ENCODE results near the gene ACAP3. TPM values are rescaled to one million over a fixed set of nuclear protein-coding genes. Genes with fewer than 3 reads are reported as not detected.

ACAP3 gene
- polyA plus RNA-seq, 4 donors, result 28.6 to 71.1 (median 50.6) TPM

DNA sequence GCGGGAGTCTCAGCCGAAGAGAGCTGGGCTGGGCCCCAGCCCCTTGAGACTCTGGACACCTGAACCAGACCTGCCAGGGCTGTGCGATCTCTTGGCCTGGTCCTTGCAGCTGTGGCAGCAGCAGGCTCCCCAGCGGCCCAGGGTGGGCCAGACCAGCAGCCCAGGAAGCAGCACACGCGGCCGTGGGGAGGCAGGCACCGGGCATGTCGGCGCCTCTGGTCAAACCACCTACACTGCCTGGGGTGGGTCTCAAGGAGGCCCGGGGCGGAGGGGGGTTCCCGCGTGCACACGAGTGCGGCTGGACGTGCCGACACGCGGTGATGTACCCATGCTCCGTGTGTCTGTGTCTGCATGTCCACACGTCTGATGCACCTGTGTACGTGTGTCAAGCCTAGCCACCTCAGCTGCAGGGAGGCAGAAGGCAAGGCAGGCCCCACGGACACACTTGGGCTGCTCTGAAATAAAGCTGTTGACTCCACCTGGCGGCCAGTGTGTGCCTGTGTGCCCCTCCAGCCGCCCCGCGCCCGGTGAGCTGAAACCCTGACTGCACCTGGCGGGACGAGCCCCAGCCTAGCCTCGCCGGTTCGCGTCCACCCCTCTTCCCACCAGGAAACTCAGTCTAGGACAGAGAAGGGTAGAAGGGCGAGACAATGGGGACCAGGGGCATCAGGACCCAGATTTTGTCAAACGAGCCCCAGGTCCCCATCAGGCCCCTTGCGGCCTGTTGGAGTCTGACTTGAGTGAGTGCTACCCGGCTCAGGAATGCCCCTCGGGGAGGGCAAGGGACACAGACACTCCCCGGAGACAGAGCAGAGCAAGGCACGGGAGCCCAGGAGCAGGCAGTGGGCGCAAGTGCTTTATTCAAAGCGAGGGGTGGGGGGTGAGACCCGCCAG, 15.9 kb downstream of the ACAP3 start:
- FAIRE-seq, result no peak
- H3K9me3 ChIP-seq (ENCODE audit: control insufficient read depth in 2 of 2, insufficient read depth in 1 of 2, low read depth in 1 of 2, low read length in 1 of 2), result no peaks in the 10 kb centered on the region
- peaks cover 0 to 40% (median 4%) of the 10 kb centered on the region in 3 donors for H3K36me3 ChIP-seq (ENCODE audit: control insufficient read depth in 3 of 3, insufficient read depth in 2 of 3, low read depth in 1 of 3, low read length in 3 of 3)
- H3K4me1 ChIP-seq (ENCODE audit: control insufficient read depth in 3 of 3, insufficient read depth in 2 of 3, low read depth in 1 of 3, low read length in 2 of 3), result peaks cover 0 to 19% (median 0%) of the 10 kb centered on the region in 3 donors
- H3K27me3 ChIP-seq (ENCODE audit: control insufficient read depth in 3 of 3, insufficient read depth in 3 of 3, low read length in 3 of 3), result peaks cover 0 to 9% (median 4%) of the 10 kb centered on the region in 3 donors
- no peak overlapping the region for H3K4me3 ChIP-seq (ENCODE audit: low read depth in 1 of 3, low read length in 3 of 3)
- DNase-seq, result peak; percentile 84 to 85
- H3K27ac ChIP-seq (ENCODE audit: low read depth in 1 of 3, low read length in 2 of 3), result no peak overlapping the region
- 17 to 43% (median 28%) methylated on average over 35 to 45 of the region's 45 CpGs for WGBS, 3 donors

DNA sequence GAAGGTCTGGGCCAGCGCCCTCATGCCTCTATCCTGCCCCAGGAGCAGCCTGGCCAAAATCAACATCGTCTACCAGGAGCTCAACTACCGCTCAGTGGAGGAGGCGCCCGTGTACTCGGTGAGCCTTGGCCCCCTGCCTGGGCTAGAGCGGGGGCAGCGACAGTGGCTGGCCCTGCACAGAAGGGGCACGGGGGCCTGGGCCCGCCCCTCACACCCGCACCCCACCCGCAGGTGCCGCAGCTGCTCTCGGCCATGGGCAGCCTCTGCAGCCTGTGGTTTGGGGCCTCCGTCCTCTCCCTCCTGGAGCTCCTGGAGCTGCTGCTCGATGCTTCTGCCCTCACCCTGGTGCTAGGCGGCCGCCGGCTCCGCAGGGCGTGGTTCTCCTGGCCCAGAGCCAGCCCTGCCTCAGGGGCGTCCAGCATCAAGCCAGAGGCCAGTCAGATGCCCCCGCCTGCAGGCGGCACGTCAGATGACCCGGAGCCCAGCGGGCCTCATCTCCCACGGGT, 16.7 kb downstream of the ACAP3 start:
- Histone ChIP-seq H3K36me3 (ENCODE audit: control insufficient read depth in 3 of 3, insufficient read depth in 2 of 3, low read depth in 1 of 3, low read length in 3 of 3) (peaks cover 0 to 33% (median 4%) of the 10 kb centered on the region in 3 donors), H3K27me3 (ENCODE audit: control insufficient read depth in 3 of 3, insufficient read depth in 3 of 3, low read length in 3 of 3) (peaks cover 0 to 14% (median 4%) of the 10 kb centered on the region in 3 donors), H3K27ac (ENCODE audit: low read depth in 1 of 3, low read length in 2 of 3) (no peak overlapping the region), H3K9me3 (ENCODE audit: control insufficient read depth in 2 of 2, insufficient read depth in 1 of 2, low read depth in 1 of 2, low read length in 1 of 2) (no peaks in the 10 kb centered on the region), H3K4me3 (ENCODE audit: low read depth in 1 of 3, low read length in 3 of 3) (no peak overlapping the region), H3K4me1 (ENCODE audit: control insufficient read depth in 3 of 3, insufficient read depth in 2 of 3, low read depth in 1 of 3, low read length in 2 of 3) (peaks cover 0 to 19% (median 0%) of the 10 kb centered on the region in 3 donors)
- FAIRE-seq (no peak), DNase-seq (peak; percentile 33 to 49)
- WGBS, 3 donors, result 11 to 45% (median 27%) methylated on average over 25 to 28 of the region's 28 CpGs

- H3K4me3 ChIP-seq (ENCODE audit: low read depth in 1 of 3, low read length in 3 of 3), result no peak overlapping the region
- H3K27ac ChIP-seq (ENCODE audit: low read depth in 1 of 3, low read length in 2 of 3), result no peak overlapping the region
- peak; percentile 67 to 71 for DNase-seq
- no peaks in the 10 kb centered on the region for H3K9me3 ChIP-seq (ENCODE audit: control insufficient read depth in 2 of 2, insufficient read depth in 1 of 2, low read depth in 1 of 2, low read length in 1 of 2)
- H3K4me1 ChIP-seq (ENCODE audit: control insufficient read depth in 3 of 3, insufficient read depth in 2 of 3, low read depth in 1 of 3, low read length in 2 of 3), result peaks cover 0 to 23% (median 0%) of the 10 kb centered on the region in 3 donors
- H3K27me3 ChIP-seq (ENCODE audit: control insufficient read depth in 3 of 3, insufficient read depth in 3 of 3, low read length in 3 of 3), result peaks cover 0 to 15% (median 4%) of the 10 kb centered on the region in 3 donors
- 35 to 47% (median 40%) methylated on average over 15 of the region's 15 CpGs for WGBS, 3 donors
- FAIRE-seq, result no peak
- peaks cover 0 to 25% (median 0%) of the 10 kb centered on the region in 3 donors for H3K36me3 ChIP-seq (ENCODE audit: control insufficient read depth in 3 of 3, insufficient read depth in 2 of 3, low read depth in 1 of 3, low read length in 3 of 3)
Measured at GRCh38 chr1:1290238-1290731, 17.4 kb downstream of the ACAP3 start.

- peaks cover 0 to 6% (median 0%) of the 10 kb centered on the region in 3 donors for H3K36me3 ChIP-seq (ENCODE audit: control insufficient read depth in 3 of 3, insufficient read depth in 2 of 3, low read depth in 1 of 3, low read length in 3 of 3)
- no peak for FAIRE-seq
- peaks cover 0 to 15% (median 4%) of the 10 kb centered on the region in 3 donors for H3K27me3 ChIP-seq (ENCODE audit: control insufficient read depth in 3 of 3, insufficient read depth in 3 of 3, low read length in 3 of 3)
- DNase-seq, result no peak
- WGBS, 3 donors, result 51 to 79% (median 62%) methylated on average over 36 to 46 of the region's 46 CpGs
- no peak overlapping the region for H3K4me3 ChIP-seq (ENCODE audit: low read depth in 1 of 3, low read length in 3 of 3)
- no peak overlapping the region for H3K27ac ChIP-seq (ENCODE audit: low read depth in 1 of 3, low read length in 2 of 3)
- peaks cover 0 to 24% (median under 1%) of the 10 kb centered on the region in 3 donors for H3K4me1 ChIP-seq (ENCODE audit: control insufficient read depth in 3 of 3, insufficient read depth in 2 of 3, low read depth in 1 of 3, low read length in 2 of 3)
- no peaks in the 10 kb centered on the region for H3K9me3 ChIP-seq (ENCODE audit: control insufficient read depth in 2 of 2, insufficient read depth in 1 of 2, low read depth in 1 of 2, low read length in 1 of 2)
Measured at GRCh38 chr1:1287288-1288110, 20.2 kb downstream of the ACAP3 start.

DNA sequence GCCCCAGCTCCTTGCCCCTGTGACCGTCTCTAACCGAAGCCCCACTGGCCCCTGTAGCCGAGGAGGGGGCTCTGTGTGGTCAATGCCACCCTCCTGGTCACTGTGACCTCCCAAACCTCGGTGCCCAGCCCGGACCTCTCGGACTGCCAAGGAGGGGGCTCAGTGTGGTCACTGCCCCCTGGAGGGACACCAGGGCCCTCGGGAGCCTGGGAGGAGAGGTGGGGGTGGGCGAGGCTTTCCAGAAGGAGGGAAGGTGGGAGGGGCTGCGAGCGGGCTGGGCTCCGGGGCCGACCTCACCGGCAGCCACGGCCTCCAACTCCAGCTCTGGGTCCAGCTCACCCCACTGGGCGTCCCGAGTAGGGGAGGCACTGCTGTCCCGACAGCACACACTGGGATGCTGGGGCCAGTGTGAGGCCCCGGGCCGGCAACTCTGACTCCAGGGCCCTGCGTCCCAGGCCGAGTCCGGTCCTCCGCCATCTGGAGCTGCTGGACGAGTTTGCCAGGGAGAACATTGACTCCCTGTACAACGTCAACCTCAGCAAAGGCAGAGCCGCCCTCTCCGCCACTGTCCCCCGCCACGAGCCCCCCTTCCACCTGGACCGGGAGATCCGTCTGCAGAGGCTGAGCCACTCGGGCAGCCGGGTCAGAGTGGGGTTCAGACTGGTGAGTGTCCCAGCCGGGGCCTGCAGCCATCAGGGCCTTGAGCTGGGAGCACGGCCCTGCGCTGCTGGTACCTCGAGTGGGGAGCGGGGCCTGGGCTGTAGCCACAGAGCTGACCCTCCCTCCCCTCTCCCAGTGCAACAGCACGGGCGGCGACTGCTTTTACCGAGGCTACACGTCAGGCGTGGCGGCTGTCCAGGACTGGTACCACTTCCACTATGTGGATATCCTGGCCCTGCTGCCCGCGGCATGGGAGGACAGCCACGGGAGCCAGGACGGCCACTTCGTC, 21.1 kb downstream of the ACAP3 start:
- no peak overlapping the region for H3K27ac ChIP-seq (ENCODE audit: low read depth in 1 of 3, low read length in 2 of 3)
- H3K9me3 ChIP-seq (ENCODE audit: control insufficient read depth in 2 of 2, insufficient read depth in 1 of 2, low read depth in 1 of 2, low read length in 1 of 2), result no peaks in the 10 kb centered on the region
- DNase-seq, result no peak
- no peak for FAIRE-seq
- H3K36me3 ChIP-seq (ENCODE audit: control insufficient read depth in 3 of 3, insufficient read depth in 2 of 3, low read depth in 1 of 3, low read length in 3 of 3), result no peaks in the 10 kb centered on the region
- H3K4me1 ChIP-seq (ENCODE audit: control insufficient read depth in 3 of 3, insufficient read depth in 2 of 3, low read depth in 1 of 3, low read length in 2 of 3), result peaks cover 0 to 27% (median 3%) of the 10 kb centered on the region in 3 donors
- no peak overlapping the region for H3K4me3 ChIP-seq (ENCODE audit: low read depth in 1 of 3, low read length in 3 of 3)
- WGBS, 3 donors, result 53 to 66% (median 55%) methylated on average over 42 to 50 of the region's 50 CpGs
- peaks cover 0 to 15% (median 4%) of the 10 kb centered on the region in 3 donors for H3K27me3 ChIP-seq (ENCODE audit: control insufficient read depth in 3 of 3, insufficient read depth in 3 of 3, low read length in 3 of 3)

- Histone ChIP-seq H3K4me1 (ENCODE audit: control insufficient read depth in 3 of 3, insufficient read depth in 2 of 3, low read depth in 1 of 3, low read length in 2 of 3) (peaks cover 2 to 28% (median 3%) of the 10 kb centered on the region in 3 donors), H3K4me3 (ENCODE audit: low read depth in 1 of 3, low read length in 3 of 3) (no peak overlapping the region), H3K27ac (ENCODE audit: low read depth in 1 of 3, low read length in 2 of 3) (no peak overlapping the region), H3K9me3 (ENCODE audit: control insufficient read depth in 2 of 2, insufficient read depth in 1 of 2, low read depth in 1 of 2, low read length in 1 of 2) (no peaks in the 10 kb centered on the region), H3K36me3 (ENCODE audit: control insufficient read depth in 3 of 3, insufficient read depth in 2 of 3, low read depth in 1 of 3, low read length in 3 of 3) (no peaks in the 10 kb centered on the region), H3K27me3 (ENCODE audit: control insufficient read depth in 3 of 3, insufficient read depth in 3 of 3, low read length in 3 of 3) (peaks cover 0 to 15% (median 4%) of the 10 kb centered on the region in 3 donors)
- FAIRE-seq (no peak), DNase-seq (peak in 1 of 2 donors; percentile 53)
- 23 to 64% (median 29%) methylated on average over 29 to 37 of the region's 37 CpGs for WGBS, 3 donors
Measured at GRCh38 chr1:1285611-1286311, 22.0 kb downstream of the ACAP3 start.

GRCh38 chr1:1285102-1285571, 22.6 kb downstream of the ACAP3 start:
- WGBS, 3 donors, result 92 to 94% (median 92%) methylated on average over 22 of the region's 22 CpGs
- H3K27ac ChIP-seq (ENCODE audit: low read depth in 1 of 3, low read length in 2 of 3), result no peak overlapping the region
- H3K4me1 ChIP-seq (ENCODE audit: control insufficient read depth in 3 of 3, insufficient read depth in 2 of 3, low read depth in 1 of 3, low read length in 2 of 3), result peaks cover 2 to 26% (median 3%) of the 10 kb centered on the region in 3 donors
- H3K27me3 ChIP-seq (ENCODE audit: control insufficient read depth in 3 of 3, insufficient read depth in 3 of 3, low read length in 3 of 3), result peaks cover 0 to 15% (median 4%) of the 10 kb centered on the region in 3 donors
- no peaks in the 10 kb centered on the region for H3K36me3 ChIP-seq (ENCODE audit: control insufficient read depth in 3 of 3, insufficient read depth in 2 of 3, low read depth in 1 of 3, low read length in 3 of 3)
- H3K4me3 ChIP-seq (ENCODE audit: low read depth in 1 of 3, low read length in 3 of 3), result no peak overlapping the region
- H3K9me3 ChIP-seq (ENCODE audit: control insufficient read depth in 2 of 2, insufficient read depth in 1 of 2, low read depth in 1 of 2, low read length in 1 of 2), result no peaks in the 10 kb centered on the region
- FAIRE-seq (no peak), DNase-seq (no peak)
